ENCODE measurements around the gene ABCA5. TPM values are rescaled to one million over a fixed set of nuclear protein-coding genes. Genes with fewer than 3 reads are reported as not detected.

The ABCA5 gene
- total RNA-seq, 1 donor from 2014 or later, result 44.3 TPM

DNA sequence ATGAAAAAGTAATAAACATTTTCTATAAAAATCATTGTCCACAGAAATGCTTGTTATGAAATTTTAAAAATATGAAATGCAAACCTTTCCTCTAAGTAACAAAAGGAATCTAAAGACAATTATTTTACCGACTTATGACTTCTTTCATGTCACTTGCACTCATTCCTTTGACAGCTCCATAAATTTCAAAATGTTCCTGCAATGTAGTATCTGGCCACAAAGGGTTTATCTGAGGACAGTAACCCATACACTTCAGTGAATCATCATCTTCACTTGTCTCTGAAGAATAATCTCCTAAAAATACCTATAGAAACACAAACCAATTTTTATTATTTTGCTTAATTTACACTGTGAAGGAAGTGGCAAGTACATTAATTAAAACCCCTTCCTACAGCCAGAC is 72.7 kb downstream of the ABCA5 start:
- DNase-seq (ENCODE audit: low spot score), result no peak

- no peak for DNase-seq (ENCODE audit: low spot score)
Measured at GRCh38 chr17:69250641-69251040, 76.3 kb downstream of the ABCA5 start.

DNA sequence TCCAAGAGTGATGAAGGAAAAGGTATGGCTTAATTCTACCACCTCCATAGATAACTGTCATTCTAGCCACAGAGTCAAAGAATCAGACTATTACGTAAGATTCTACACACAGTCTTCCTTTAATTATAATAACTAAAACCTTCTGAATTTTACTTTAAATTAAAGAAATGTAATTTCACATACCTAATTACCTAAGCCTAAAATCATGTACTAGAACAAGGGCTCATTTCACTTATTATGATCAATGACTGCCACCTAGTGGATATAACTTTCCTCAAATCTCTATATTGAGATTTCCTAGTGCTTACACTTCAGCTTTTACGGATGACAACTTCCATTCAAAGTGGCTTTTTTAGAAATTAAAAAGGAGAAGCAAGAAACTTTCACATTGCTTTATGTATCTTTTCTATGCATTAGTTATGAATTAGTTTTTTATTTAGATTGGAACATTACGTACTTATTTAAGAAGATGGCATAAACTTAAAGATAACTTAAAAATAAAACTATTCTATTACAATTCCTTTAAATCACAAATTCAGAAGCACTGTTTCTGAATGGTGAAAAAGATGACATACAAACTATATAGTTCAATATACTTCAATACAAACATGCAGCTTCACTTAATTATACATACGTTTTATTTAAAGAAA is 80.1 kb downstream of the ABCA5 start:
- peak; percentile 50 for DNase-seq (ENCODE audit: low spot score)

- no peak for DNase-seq (ENCODE audit: low spot score)
Measured at GRCh38 chr17:69246202-69246601, 80.7 kb downstream of the ABCA5 start.

DNA sequence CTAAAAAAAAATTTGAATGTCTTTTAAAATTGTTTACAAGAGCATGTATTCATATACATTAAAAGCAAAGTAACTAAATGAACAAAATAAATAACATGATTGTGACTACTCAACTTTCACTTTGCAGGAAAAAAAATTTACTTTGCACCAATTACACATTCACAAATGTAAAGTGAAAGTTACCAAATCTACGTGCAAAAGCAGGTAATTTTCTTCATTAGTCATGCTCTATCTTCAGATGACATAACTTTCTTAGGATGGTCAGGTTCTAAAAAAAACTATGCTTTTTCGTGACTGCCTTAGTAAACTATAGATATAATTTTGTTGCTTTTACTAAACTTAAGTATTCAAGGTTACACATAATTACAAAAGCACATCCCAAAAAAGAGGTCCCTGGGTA is 81.3 kb downstream of the ABCA5 start:
- DNase-seq (ENCODE audit: low spot score), result no peak

DNA sequence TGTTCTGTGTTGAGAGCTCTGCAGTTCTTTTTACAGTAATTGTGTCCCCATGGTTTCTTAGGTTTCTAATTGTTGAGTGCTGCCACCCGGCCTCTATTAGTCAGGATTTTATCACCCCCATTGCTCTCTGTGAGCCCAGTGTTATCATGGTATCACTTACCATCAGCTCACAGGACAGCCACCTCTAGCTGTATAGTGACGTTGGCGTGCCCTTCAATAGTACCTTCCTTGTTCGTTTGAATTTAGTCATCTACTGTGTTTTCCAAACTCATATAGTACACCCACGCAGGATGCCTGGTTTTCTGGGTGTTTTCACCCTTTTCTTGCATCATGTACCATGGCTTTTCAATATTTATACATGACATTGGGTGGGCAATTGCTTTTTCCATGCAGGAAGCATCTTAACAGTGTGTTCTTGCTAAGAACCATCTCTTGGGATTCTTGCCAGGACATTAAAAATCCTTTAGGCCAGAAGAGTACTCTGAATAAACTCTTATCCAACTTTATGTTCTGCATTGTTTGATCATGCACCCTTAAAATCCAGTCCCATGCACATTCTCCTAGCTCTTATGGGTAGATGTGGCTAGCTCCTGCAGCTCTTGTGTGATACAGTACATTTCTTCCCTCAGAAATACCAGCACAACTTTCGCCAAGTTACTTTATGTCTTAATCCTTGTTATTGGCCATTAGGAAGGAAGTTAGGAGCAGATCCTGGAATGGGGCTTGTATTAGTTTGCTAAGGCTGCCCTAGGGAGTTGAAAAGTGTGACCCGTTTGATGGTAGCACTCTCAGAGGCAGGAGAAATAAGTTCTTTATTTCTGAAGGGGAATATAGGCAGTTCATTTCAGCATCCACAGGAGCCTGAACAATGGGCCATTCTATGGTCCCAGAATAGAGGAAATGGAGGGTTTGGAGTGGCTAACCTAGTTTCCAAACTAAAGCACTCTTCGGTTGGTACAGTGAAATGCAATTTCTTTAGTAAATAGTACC is 87.0 kb downstream of the ABCA5 start:
- DNase-seq (ENCODE audit: low spot score), result no peak

DNA sequence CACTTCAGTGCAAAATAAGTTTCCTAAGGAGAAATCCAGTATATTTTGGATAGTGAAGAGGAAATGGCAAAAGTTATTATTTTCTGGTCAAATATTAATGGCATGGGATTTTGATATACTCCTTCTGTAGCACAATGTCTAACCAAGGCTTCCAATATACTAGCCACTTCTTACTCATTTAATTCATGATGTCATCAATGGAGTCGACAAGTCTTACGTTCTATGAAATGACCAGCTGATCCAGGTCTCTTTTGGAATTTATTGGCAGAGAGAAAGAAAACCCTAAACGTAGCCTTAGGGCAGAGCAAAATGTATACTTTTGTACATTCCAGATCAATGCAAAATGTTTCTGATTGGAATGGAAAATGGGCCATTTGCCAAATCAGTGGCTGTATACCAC is 90.0 kb downstream of the ABCA5 start:
- DNase-seq (ENCODE audit: low spot score), result no peak

GRCh38 chr17:69236464-69236863 is 90.5 kb downstream of the ABCA5 start:
- DNase-seq (ENCODE audit: low spot score), result no peak

DNA sequence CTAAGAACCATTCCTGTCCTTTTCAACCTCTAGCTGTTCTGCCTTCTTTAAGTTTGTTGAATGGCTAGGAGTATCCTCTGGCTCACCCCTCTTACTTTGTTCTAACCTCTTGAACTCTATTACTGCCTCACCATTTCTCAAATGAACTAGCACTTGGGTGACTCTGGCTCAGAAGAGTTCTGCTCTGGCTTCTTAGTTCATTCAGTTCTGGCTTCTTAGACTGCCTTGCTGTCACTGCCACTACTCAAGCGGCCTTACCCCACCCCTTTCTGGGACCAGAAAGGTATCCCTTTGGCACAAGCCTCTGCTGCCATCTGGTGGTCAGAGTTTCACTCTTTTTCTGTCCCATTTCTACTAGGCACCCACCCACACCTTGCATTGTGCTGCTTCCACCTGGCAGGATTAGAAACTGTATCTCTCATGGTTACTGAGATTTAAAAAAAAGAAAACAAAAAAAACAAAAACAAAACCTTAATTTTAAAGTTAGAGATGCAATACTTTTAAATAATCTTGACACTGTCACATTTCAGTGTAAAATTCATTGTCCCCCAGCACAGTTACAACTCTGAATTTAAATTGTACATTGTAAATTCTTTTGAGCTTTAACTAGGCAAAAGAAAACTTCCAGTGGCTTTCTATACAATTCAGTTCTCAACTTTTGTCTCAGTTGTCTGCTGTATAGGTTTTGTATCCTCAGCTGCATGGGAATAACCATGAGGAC is 91.4 kb downstream of the ABCA5 start:
- peak; percentile 77 for DNase-seq (ENCODE audit: low spot score)

- no peak for DNase-seq (ENCODE audit: low spot score)
Measured at GRCh38 chr17:69232650-69233049, 94.3 kb downstream of the ABCA5 start.

DNA sequence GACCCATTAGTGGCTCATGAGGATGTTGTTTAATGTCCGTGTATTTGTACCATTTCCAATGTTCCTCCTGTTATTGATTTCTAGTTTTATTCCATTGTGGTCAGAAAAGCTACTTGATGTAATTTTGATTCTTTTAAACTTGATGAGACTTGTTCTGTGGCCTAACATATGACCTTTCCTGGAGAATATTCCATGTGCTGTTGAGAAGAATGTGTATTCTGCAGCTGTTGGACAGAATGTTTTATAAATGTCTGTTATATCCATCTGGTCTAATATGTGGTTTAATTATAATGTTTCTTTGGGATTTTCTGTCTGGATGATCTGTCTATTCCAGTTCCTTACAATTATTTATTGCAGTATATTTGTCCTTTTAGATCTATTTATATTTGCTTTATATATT is 95.4 kb downstream of the ABCA5 start:
- DNase-seq (ENCODE audit: low spot score), result no peak

DNA sequence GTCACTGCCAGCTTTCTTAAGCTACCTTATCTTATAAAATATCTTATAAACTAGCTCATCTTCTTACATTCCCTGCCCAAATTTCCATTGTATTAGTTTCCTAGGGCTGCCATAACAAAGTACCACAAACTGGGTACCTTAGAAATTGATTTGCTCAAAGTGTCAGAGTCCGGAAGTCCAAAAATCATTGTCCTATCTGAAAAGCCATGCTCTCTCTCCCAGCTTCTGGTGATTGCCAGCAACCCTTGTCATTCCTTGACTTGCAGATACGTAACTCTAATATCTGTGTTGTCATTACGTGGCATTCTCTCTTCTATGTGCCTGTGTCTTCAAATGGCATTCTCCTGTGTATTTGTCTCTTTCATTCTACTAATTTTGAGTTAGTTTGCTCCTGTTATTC is 96.0 kb downstream of the ABCA5 start:
- no peak for DNase-seq (ENCODE audit: low spot score)

DNA sequence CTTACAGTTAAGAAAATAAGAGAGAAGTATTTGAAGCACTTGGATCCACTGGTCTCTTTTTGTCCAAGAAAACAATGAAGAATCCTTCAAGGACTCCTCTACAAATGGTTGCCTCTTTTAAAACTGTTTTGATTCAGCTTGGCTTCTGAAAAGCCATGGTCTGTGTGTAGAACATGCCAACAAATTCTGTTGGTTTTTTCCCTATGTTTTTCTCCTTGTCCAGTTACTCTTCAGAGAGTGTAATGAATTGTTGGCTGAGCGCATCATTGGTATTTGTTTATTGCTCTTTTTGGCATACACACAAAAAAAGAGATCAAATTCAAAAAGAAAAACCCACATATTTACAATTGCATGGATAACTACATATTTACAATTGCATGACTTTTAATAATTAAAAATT is 98.4 kb downstream of the ABCA5 start, which contains the start of gene ABCA10:
Gene ABCA10, minus strand, starts transcription at position 249 of the 400 bp plus-strand sequence. CDS start 3,466 bp downstream, outside the sequence.
- DNase-seq (ENCODE audit: low spot score), result no peak

DNA sequence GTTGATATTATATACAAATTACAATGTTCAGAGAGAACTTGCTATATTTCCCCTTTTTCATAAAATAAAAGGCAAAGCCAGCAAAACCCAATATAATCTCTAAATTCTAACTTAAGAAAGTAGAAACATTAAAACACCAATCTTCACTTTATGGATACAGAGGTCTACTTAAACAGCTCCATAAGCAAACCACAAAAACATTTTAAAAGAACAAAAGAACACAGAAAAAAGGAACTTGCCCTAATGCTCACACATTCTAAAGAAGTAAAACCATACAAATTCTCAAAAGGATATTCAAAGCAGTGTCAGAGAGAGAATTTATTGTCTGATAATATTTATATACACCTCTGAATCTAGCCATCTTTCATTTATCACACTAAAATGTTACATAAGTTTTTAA is 98.9 kb downstream of the ABCA5 start:
- DNase-seq (ENCODE audit: low spot score), result no peak

DNA sequence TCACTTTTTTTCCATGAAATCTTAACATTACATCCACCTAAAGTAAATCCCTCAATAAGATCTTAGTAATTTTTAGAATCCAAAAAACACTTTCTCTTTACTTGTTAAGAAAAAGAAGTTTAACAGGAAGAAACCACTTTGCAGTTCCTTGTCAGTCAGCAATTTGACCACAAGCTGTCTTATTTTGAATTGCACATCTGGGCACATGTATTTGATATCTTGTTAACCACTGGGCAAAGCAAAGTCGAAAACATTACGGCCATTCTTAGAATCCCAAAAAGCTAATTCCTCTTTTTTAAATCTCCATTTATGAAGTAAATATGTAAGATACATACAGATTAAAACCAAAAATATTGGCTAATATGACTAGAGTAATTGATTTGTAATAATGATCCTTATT is 99.4 kb downstream of the ABCA5 start:
- DNase-seq (ENCODE audit: low spot score), result no peak

DNA sequence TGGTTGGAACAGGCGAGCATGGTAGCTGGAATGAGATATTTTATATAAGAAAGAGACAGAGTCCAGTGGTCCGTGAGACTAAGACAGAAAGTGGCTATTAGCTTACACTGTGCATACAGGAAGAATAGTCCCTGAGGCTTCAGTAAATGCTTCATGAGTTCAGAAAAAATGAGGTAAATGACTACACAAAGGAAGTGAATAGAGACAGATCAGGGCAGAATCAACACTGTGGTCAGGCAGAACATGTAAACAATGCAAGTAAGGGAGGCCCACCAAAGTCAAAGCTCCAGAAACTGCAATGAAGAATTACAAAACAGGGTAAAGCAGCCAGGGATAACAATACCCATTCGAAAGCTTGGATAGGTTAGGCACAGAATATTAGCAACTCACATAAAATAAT is 103.1 kb downstream of the ABCA5 start:
- DNase-seq (ENCODE audit: low spot score), result no peak

GRCh38 chr17:69222707-69223258 is 104.2 kb downstream of the ABCA5 start:
- no peak for DNase-seq (ENCODE audit: low spot score)

GRCh38 chr17:69220098-69220497 is 106.8 kb downstream of the ABCA5 start:
- no peak for DNase-seq (ENCODE audit: low spot score)

- no peak for DNase-seq (ENCODE audit: low spot score)
Measured at GRCh38 chr17:69218986-69219385, 107.9 kb downstream of the ABCA5 start.

DNA sequence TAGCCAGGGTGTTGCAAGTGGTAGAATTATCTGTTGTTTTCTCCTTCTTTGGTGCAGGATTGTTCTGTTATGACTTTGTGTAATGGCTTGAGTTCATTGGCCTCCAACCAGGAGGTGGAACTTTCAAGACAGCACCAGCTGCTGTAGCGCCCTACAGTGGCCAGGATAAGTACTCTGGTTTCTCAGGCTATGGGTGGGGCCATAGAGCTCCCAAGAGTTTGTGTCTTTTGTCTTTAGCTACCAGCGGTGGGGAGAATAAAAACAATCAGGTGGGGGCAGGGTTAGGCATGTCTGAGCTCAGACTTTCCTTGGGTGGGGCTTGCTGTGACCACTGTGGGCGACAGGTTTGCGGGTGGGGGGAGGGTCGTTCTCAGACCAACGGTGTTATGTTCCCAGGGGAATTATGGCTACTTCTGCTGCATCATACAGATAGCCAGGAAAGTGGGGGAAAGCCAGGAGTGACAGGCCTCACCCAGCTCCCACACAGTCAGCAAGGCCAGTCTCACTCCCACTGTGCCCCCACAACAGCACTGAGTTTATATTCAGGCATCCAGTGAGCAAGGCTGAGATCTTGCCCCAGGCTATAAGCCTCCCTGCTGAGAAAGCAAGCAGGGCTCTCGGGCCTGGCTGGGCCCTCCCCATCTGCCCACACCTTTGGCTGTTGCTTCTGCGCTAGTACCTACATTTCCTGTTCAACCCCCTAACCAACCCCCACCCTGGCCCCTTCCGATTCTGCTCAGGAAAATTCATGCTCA is 113.7 kb downstream of the ABCA5 start:
- DNase-seq (ENCODE audit: low spot score), result no peak

- no peak for DNase-seq (ENCODE audit: low spot score)
Measured at GRCh38 chr17:69208640-69209039, 118.3 kb downstream of the ABCA5 start.
